NCI-H82 treated with DMSO at 0.1 percent for 48 hours (cell line): ENCODE results near the gene PIP4K2B.

ENCODE experiments used
- DNase-seq: peaks from one replicate; lab custom pipeline; 2025; ENCODE audit not compliant: unreplicated experiment; lab: John Stamatoyannopoulos, UW

PIP4K2B gene

GRCh38 chr17:38779965-38780752, 19.2 kb downstream of the PIP4K2B start:
- no peak for DNase-seq

DNA sequence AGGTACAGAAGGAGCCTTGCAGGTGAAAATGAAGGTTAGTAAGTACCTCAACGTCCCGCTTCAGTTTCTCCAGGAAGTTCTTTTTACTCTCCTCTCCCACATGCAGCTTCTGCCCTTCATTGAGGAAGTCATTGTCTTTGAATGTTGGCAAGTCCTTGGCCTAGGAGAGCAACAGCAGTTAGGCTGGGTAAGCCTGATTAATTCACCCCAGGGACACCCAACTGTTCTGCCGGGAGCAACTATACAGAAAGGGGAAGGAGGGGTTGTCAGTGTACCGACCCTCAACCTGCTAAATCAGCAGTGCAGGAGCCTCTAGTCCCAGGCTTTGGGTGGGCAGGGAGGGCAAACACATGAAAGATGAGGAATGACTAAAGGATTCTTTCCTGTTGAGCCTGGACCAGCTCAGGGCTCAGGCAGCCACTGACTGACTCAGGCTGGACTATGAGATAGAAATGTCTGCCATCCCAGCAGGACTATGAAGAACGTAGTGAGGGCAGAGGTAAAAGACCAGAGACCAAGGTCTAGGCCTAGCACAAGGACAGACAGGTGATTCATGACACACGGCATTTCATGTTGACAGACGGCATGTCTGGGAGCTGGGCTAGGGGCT, 21.6 kb downstream of the PIP4K2B start:
- DNase-seq: no peak

- DNase-seq: no peak
These were observed 26.1 kb downstream of the PIP4K2B start for GRCh38 chr17:38773258-38773657.

- DNase-seq: no peak
These were observed 30.9 kb downstream of the PIP4K2B start for GRCh38 chr17:38768417-38768816.

GRCh38 chr17:38766341-38766740, 33.0 kb downstream of the PIP4K2B start:
- no peak for DNase-seq

DNA sequence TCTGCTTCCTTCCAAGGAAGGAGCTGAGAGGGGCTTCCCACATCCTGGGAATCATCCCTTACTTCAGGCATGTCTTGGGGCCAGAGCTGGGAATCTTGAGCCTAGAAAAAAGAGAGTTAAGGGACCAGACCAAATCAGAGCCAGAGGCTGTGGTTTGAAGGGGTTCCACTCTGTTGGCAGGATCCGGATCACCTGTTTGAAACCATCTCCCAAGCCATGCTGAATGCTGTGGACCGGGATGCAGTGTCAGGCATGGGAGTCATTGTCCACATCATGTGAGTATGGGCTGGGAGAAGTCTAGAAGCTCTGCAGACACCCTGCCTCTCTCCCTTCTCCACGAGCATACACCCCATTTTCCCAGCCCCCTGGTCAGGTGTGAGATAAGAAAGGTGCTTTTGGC, 37.1 kb downstream of the PIP4K2B start:
- no peak for DNase-seq

DNA sequence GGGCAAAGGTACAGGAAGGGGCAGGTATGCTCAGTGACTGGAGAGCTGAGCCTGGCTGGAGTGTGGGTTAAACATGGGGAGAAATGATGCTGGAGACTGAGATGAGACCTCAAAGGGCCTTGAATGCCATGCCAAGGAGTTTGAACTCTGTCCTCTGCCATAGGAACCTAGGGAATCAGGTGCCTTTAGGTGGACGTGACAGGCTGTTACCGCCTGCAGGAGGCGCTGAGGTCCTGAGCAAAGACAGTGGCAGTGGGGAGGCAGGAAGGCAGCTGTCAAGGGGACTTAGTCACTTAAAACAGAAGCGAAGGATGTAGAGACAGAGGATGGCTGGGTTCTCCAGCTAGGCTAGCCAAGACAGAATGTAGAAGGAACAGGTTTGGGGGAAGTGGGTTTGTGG, 37.7 kb downstream of the PIP4K2B start:
- DNase-seq: peak; percentile 57

- DNase-seq: no peak
These were observed 46.3 kb downstream of the PIP4K2B start for GRCh38 chr17:38753071-38753506.

DNA sequence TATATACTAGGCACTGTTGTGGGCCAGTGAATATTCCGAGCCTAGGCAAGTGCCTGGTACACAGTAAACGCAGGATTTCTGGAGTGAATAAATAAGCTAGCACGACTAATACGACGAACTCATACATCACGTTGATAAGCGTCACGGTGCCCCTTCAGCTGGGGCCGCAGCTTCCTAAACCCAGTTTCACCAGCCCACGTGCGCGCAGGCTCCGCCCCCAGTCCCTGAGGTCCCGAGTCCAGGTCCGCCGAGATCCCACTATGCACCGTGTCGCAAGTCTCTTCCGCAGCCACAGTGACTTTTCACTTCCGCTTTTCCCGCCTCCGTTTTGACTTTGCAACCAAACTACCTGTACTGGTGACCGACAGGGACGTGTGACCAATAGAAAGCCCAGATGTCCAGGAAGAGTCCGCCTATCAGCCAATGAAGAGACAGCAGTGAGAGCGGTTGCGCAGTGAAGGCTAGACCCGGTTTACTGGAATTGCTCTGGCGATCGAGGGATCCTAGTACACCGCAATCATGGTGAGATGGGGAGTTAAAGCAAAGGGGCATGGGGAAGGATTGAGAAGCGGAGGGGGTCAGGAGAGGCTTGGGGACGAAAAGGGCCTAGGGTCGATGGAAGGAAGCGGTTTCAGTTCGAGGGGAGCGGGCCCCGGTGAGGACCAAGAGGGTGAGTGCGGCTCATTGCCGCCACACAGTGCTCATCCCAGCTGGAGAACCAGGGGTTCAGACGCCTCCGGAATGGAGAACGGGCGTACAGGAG, 46.9 kb downstream of the PIP4K2B start, which contains the start of gene PSMB3:
Gene PSMB3, plus strand, starts transcription at position 434 of the 763 bp plus-strand sequence. Its CDS starts 86 bp downstream, at position 520.
- DNase-seq: peak; percentile 100

DNA sequence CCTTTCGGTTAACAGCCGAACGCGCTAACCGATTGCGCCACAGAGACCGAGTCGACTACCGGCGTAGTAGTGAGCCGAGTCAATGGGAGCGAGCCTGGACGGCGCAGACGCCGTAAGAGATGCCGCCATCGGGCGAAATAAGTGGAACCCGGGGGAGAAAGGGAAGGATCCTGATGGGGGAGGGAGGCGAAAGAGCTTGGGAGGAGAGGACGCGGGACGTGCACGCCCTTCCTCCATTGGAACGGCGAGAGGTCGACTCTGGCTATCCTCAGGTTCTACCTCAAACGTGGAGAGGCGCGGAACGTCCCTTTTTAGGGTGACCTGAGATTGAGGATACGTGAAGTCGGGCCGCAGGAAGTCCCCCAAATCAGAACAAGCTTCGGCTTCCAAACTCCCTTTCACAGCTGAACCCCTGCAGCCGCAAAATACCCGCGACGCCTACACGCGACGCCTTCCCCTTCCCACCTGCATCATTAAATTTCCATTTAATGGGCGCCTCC, 47.5 kb downstream of the PIP4K2B start:
- peak; percentile 56 for DNase-seq

DNA sequence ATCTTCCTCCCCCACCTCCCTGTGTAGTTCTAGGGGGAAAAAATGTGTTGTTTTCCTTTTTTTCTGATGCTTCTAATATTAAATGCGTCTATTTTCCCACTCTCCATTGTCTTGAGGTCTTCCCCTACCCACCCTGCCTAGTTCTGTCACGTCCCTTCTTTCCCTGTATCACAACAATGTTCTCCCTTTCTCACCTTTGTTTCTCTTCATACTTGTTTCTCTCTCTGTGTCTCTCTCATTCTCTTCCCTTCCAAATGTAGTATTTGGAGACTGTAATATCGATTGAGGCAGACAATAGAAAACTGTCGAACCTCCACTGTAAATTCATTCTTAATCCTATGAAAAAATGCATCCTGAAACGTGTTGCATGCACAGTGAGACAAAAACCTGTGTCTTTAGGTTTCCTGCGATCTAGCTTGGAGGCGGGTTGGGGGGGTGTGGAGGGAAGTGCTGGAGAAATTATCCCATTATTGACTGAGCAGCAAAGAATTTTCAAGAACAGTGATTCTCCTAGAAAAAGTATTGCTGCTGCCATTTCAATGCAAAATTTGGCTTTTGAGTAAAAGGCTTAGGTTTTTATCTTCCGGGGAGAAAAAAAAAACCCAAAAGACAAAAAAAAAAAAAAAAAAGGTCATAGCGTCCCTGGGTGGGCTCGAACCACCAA, 48.1 kb downstream of the PIP4K2B start:
- DNase-seq: peak; percentile 32

- DNase-seq: peak; percentile 15
These were observed 48.8 kb downstream of the PIP4K2B start for GRCh38 chr17:38750312-38751121.

GRCh38 chr17:38750044-38750311, 49.4 kb downstream of the PIP4K2B start:
- DNase-seq: no peak

GRCh38 chr17:38749223-38750043, 49.9 kb downstream of the PIP4K2B start:
- DNase-seq: peak; percentile 39

DNA sequence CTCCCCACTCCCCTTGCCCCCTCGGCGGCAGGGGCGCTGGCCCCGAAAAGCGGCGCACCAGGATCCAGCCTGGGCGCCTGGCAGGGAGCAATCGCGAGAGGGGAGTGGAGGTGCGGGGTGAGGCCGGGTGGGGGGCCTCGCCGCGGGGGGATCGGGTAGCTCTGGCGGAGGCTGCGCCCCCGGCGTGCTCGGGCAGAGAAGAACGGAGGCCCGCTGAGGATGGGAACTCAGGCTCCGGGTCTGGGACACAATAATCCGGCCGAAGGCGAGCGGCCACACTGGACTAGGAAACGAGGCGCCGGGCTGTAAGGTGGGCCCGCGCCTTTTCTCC, 50.5 kb downstream of the PIP4K2B start:
- DNase-seq: no peak

- DNase-seq: peak; percentile 87
These were observed 51.0 kb downstream of the PIP4K2B start, which contains the start of gene PCGF2 for GRCh38 chr17:38748149-38748891. TSS of gene PCGF2 (minus strand) at chr17:38748336. CDS start at chr17:38740402, 7,934 bp downstream.

DNA sequence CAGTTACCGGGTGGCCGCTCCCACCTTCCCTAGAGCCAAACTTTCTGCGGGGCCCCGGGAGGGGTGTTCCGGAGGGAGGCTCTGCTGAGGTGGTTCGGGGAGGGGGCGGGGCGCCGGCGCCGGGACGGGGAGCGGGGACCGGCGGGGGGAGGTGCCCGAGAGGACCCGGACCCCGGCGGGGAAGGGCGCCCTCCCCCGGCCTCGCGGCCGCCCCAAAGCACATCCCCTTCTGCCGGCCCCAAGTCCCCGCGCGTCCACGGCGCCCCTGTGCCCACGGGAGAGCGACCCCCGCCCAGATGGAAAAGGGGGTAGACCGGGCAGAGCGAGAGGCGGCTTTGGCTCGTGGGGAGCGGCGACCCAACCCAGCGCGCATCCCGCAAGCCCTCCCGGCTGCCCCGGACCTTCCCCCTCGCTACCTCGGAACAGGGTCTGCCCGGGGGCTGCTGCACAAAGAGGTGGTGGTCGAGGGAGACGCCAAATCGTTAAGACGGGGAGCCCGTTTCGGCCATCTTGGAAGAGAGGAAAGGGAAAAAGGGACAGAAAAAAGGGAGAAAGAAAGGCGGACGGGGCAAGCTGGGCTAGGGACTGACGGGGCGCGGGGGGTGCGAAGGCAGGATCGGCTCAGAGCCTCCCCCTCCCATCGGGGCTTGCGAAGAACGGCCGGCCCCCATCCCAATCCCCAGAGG, 51.8 kb downstream of the PIP4K2B start:
- DNase-seq: peak; percentile 66

DNA sequence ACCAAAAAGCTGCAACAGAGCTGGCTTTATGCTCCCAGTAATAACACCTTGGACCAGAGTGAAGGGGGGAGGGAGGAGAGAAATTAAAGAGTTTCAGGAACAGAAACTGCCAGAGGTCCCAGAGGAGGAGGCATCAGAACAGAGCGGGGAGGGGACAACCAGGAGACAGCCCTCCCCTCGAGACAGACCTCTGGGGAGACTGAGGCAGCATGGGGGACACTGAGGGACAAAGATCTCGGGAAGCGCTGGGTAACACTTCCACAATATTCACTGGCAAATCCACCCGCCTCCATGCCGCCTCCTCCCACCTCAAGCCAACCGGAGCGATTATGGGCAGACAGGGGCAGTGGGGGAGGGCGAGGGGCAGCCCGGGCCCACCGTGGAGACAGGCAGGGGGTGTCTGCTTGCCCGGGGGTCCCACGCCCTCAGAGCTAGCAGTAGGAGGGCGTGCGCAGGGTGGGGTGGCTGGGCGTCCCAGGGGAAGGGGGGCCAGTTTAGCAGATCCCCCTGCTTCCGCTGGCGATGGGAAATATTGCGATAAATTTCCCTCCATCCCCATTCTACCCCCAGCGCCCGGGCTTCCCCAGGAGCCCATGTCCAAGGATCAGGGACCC, 52.4 kb downstream of the PIP4K2B start:
- no peak for DNase-seq
